ENCODE results near the gene KRTAP10-5.

Gene KRTAP10-5

GRCh38 chr21:44532712-44533111 lies 47.7 kb downstream of the KRTAP10-5 start:
- Mint-ChIP-seq H3K27ac (no peak overlapping the region), H3K36me3 (ENCODE audit: low read depth) (no peaks in the 10 kb centered on the region), H3K4me1 (no peaks in the 10 kb centered on the region), H3K4me3 (no peak overlapping the region), H3K27me3 (ENCODE audit: low read depth) (peaks cover 16% of the 10 kb centered on the region), H3K9me3 (peaks cover 3% of the 10 kb centered on the region)
- TF ChIP-seq CTCF (IDR thresholded peaks at IDR 0.05; ENCODE audit: unreplicated experiment in 3 of 3), result no peak

GRCh38 chr21:44531606-44532564 lies 48.5 kb downstream of the KRTAP10-5 start:
- Mint-ChIP-seq H3K4me1 (no peaks in the 10 kb centered on the region), H3K4me3 (no peak overlapping the region), H3K36me3 (ENCODE audit: low read depth) (no peaks in the 10 kb centered on the region), H3K9me3 (no peaks in the 10 kb centered on the region), H3K27me3 (ENCODE audit: low read depth) (peaks cover 16% of the 10 kb centered on the region), H3K27ac (no peak overlapping the region)
- no peak for TF ChIP-seq CTCF (IDR thresholded peaks at IDR 0.05; ENCODE audit: unreplicated experiment in 3 of 3)

DNA sequence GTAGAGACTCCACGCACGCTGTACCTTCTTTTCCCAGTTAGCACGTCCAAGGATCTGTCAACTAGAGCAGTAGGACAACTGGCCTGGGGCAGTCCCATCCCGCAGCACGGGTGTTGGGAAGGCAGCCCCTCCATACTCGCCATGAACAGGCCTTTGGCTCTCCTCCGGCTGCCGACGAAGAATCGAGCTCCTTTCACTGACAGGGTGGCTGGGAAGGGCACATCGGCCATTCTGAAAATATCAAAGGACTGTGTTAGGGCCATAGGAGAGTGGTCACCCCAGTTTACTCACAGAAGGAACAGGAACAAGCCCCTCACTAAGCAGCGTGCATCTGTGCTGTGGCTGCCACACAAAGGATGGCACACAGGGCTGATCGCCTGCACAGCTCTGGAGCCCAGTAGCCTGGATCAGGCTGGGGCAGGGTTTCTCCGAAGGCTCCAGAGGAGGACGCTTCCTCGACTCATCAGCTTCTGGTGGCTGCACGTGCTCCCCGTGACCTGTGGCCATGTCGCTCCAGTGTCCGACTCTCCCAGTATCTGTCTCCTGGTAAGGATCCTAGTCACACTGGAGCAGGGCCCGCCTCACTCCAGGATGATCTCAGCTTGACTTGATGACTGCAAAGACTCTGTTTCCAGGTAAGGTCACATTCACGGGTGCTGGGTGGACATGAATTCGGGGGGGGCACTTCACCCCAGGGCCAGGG lies 49.4 kb downstream of the KRTAP10-5 start:
- TF ChIP-seq CTCF (IDR thresholded peaks at IDR 0.05; ENCODE audit: unreplicated experiment in 3 of 3), result no peak
- peaks cover 16% of the 10 kb centered on the region for H3K27me3 Mint-ChIP-seq (ENCODE audit: low read depth)
- no peak overlapping the region for H3K27ac Mint-ChIP-seq
- H3K4me3 Mint-ChIP-seq, result no peak overlapping the region
- H3K4me1 Mint-ChIP-seq, result no peaks in the 10 kb centered on the region
- no peaks in the 10 kb centered on the region for H3K9me3 Mint-ChIP-seq
- no peaks in the 10 kb centered on the region for H3K36me3 Mint-ChIP-seq (ENCODE audit: low read depth)

DNA sequence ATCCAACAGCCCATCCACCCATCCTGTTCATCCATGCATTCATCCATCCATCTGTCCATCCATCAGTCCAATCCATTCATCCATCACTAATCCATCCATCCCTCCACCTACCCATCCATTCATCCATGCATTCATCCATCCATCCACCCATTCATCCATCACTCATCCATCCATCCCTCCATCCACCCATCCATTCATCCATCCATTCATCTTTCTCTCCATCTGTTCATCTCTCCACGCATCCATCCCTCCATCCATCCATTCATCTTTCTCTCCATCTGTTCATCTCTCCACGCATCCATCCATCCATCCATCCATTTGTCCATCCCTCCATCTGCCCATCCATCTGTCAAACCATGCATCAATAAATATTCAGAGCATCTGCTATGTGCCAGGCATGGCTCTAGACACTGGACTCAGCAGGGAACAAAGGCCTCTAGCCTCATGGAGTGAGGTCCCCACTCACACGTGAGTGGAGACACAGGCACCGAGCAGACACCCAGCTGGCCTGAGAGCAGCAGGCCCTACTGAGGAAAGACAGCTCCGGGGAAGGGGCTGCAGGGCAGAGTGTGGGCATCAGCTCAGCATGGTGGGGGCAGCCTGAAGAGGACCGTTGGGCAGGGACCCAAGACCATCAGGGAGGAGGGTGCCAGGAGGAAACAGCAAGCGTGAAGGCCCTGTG lies 50.0 kb downstream of the KRTAP10-5 start:
- Mint-ChIP-seq H3K4me1 (no peaks in the 10 kb centered on the region), H3K27ac (no peak overlapping the region), H3K9me3 (no peaks in the 10 kb centered on the region), H3K36me3 (ENCODE audit: low read depth) (no peaks in the 10 kb centered on the region), H3K4me3 (no peak overlapping the region), H3K27me3 (ENCODE audit: low read depth) (peaks cover 16% of the 10 kb centered on the region)
- TF ChIP-seq CTCF (IDR thresholded peaks at IDR 0.05; ENCODE audit: unreplicated experiment in 3 of 3), result no peak

DNA sequence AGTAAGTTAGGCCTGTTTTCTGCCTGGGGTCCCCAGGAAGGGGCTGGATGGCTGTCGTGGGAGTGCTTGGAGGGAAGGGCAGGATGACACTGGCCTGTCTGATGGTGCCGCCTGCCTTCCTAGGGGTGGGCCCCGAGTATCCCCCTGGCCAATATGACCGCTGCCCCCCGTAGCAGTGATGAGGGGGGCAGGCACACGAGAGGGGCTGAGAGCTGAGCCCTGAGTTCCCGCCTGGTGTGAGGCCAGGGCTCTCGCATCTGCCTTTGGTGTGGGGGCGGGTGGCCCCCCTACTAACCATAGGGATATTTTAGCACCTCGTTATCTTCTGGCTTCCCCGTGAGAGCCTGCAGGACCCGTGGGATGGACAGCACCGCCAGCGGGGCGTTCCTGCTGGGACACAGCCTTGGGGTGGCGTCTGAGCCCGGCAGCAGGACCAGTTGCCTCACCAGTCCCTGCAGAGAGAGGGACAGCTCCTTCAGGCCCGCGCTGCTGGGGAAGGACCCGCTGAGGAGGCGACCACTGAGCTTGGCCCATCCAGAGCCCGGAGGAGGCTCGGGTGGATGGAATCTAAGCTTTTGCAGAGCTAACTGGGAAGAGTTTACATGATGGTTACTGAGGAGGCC lies 50.8 kb downstream of the KRTAP10-5 start:
- H3K4me3 Mint-ChIP-seq, result no peak overlapping the region
- no peaks in the 10 kb centered on the region for H3K9me3 Mint-ChIP-seq
- no peaks in the 10 kb centered on the region for H3K36me3 Mint-ChIP-seq (ENCODE audit: low read depth)
- TF ChIP-seq CTCF (IDR thresholded peaks at IDR 0.05; ENCODE audit: unreplicated experiment in 3 of 3), result no peak
- H3K4me1 Mint-ChIP-seq, result no peaks in the 10 kb centered on the region
- H3K27me3 Mint-ChIP-seq (ENCODE audit: low read depth), result peaks cover 11% of the 10 kb centered on the region
- H3K27ac Mint-ChIP-seq, result no peak overlapping the region

Measured in nephron (organoid).